Calu3 (cell line): ENCODE results near the gene IL22RA1. TPM values are rescaled to one million over a fixed set of nuclear protein-coding genes. Genes with fewer than 3 reads are reported as not detected.

ENCODE experiments used
- BruUV-seq: library from RNA; stranded (reverse); fragments of 400-500 nt; replicated peaks from 2 replicates; lab custom pipeline; 2021; lab: Mats Ljungman, UMichigan
- CTCF ChIA-PET: fragments of 300-600 bp; sonication (Branson Sonifier 250); formaldehyde crosslinking; loops from one replicate; lab custom pipeline; 2022; ENCODE audit warnings: antibody characterized with exemption; lab: Charles Lee
- DNase-seq: peaks from one replicate; pipeline ENCODE4 v3.0.0; 2022
- H3K27ac Mint-ChIP-seq: one replicate; pipeline ENCODE4 v1.8.0; 2022; ENCODE audit warnings: mixed read lengths; ENCODE audit not compliant: unreplicated experiment
- H3K27me3 Mint-ChIP-seq: one replicate; pipeline ENCODE4 v1.8.0; 2022; ENCODE audit warnings: mixed read lengths; ENCODE audit not compliant: unreplicated experiment
- H3K36me3 Mint-ChIP-seq: one replicate; pipeline ENCODE4 v1.8.0; 2022; ENCODE audit warnings: mild to moderate bottlenecking, moderate library complexity, mixed read lengths; ENCODE audit not compliant: insufficient read depth, unreplicated experiment
- H3K4me1 Mint-ChIP-seq: one replicate; pipeline ENCODE4 v1.8.0; 2022; ENCODE audit warnings: mild to moderate bottlenecking, low read depth, mixed read lengths; ENCODE audit not compliant: unreplicated experiment
- H3K4me3 Mint-ChIP-seq: one replicate; pipeline ENCODE4 v1.8.0; 2022; ENCODE audit warnings: mild to moderate bottlenecking, low read depth, moderate library complexity, mixed read lengths; ENCODE audit not compliant: unreplicated experiment
- H3K9me3 Mint-ChIP-seq: one replicate; pipeline ENCODE4 v1.8.0; 2022; ENCODE audit warnings: low read depth, mixed read lengths; ENCODE audit not compliant: unreplicated experiment
- CTCF ChIP-seq: fragments of 200-600 bp; IDR thresholded peaks from one replicate; pipeline ENCODE4 v1.8.0; 2022; ENCODE audit warnings: antibody characterized with exemption; ENCODE audit not compliant: unreplicated experiment
- intact Hi-C: fragments of 100-400 bp; cut with micrococcal nuclease; formaldehyde crosslinking; loops from one replicate; pipeline ENCODE4 v1.10.0; 2022; ENCODE audit not compliant: unreplicated experiment
- total RNA-seq: library from RNA; stranded (reverse); gene quantifications from 2 replicates; pipeline ENCODE4 v1.2.3, GENCODE V29; 2022

Gene IL22RA1
- total RNA-seq, 1 experiment from 2014 or later: 1.3 TPM

- H3K4me3 Mint-ChIP-seq: no peak overlapping the region
Observed at GRCh38 chr1:24122776-24123175, 20.2 kb downstream of the IL22RA1 start.

DNA sequence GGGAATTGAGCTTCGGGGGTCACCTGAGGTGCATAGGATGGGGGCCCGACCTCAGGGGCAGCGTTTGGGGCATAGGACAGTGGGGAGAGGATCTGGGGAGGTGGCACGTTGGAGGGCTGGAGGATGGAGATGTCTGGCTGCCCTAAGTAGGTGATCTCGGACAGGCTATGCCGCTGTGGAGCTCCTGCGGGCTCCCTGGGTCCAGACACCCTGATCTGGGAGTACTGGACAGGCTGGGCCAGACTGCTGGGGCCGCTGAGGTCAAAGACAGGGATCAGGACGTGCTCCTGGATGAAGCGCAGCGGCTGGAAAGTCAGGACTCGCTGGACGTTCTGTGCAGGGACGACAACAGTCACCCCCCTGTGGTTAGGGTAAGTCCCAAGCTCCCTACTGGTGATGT is 21.5 kb downstream of the IL22RA1 start:
- CTCF ChIA-PET: no interaction called here
- peaks cover 18% of the 10 kb centered on the region for H3K4me1 Mint-ChIP-seq
- no peak for DNase-seq
- no TSS peak for BruUV-seq
- H3K4me3 Mint-ChIP-seq: no peak overlapping the region
- H3K36me3 Mint-ChIP-seq: no peaks in the 10 kb centered on the region
- H3K9me3 Mint-ChIP-seq: no peaks in the 10 kb centered on the region
- H3K27ac Mint-ChIP-seq: no peak overlapping the region
- TF ChIP-seq CTCF: no peak
- intact Hi-C loops: no loop called here
- no peaks in the 10 kb centered on the region for H3K27me3 Mint-ChIP-seq

More at GRCh38 chr1:24122776-24123175, 20.2 kb downstream of the IL22RA1 start:
- Mint-ChIP-seq H3K27me3 (no peaks in the 10 kb centered on the region), H3K36me3 (no peaks in the 10 kb centered on the region), H3K9me3 (no peaks in the 10 kb centered on the region), H3K27ac (no peak overlapping the region), H3K4me1 (peaks cover 11% of the 10 kb centered on the region)
- TF ChIP-seq CTCF: no peak
- intact Hi-C loops: no loop called here
- DNase-seq: no peak
- no TSS peak for BruUV-seq
- CTCF ChIA-PET: no interaction called here

DNA sequence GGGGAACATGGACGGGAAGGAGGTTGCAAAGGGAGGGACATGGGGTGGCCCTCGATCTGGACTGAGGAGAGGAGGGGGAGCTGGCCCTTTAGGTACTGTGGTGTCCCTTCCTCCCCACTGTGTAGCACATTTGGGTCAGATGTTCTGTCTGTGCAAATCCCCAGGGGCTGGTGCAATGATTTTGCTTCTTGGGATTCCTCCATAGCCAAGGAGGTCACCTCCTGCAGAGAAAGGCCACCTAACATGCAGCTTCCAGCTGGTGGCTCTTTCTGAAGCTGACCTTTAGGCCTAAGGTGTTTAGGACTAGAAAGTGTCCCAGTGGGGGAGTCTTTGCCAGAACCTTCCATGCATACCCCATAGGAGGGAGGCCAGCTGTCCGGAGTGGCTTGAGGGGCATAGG is 22.0 kb downstream of the IL22RA1 start:
- no peaks in the 10 kb centered on the region for H3K9me3 Mint-ChIP-seq
- H3K36me3 Mint-ChIP-seq: no peaks in the 10 kb centered on the region
- no peak overlapping the region for H3K27ac Mint-ChIP-seq
- BruUV-seq: no TSS peak
- no peak overlapping the region for H3K4me3 Mint-ChIP-seq
- CTCF ChIA-PET: no interaction called here
- no peak for TF ChIP-seq CTCF
- no peaks in the 10 kb centered on the region for H3K27me3 Mint-ChIP-seq
- peaks cover 18% of the 10 kb centered on the region for H3K4me1 Mint-ChIP-seq
- intact Hi-C loops: no loop called here
- DNase-seq: no peak

GRCh38 chr1:24119859-24120756 is 22.8 kb downstream of the IL22RA1 start:
- no TSS peak for BruUV-seq
- Mint-ChIP-seq H3K9me3 (no peaks in the 10 kb centered on the region), H3K27ac (no peak overlapping the region), H3K4me3 (no peak overlapping the region), H3K27me3 (no peaks in the 10 kb centered on the region), H3K36me3 (no peaks in the 10 kb centered on the region), H3K4me1 (peaks cover 18% of the 10 kb centered on the region)
- CTCF ChIA-PET: interaction anchor here (0.6 to 1.7 kb wide), 2 partner anchors 30 to 82 kb away, joined by 3 to 4 read pairs; no protein-coding TSS in a partner anchor
- intact Hi-C loops: no loop called here
- DNase-seq: no peak
- TF ChIP-seq CTCF: no peak
